ENCODE results near the gene FAM117B. TPM values are rescaled to one million over a fixed set of nuclear protein-coding genes. Genes with fewer than 3 reads are reported as not detected.

Gene FAM117B
- total RNA-seq, 6 donors from 2014 or later: 4.6 to 24.1 (median 12.2) TPM

GRCh38 chr2:202771741-202772460, 137.1 kb downstream of the FAM117B start:
- DNase-seq (no peak), ATAC-seq (ENCODE audit: low FRiP score in 2 of 2) (no peak)
- Histone ChIP-seq H3K27ac (no peak overlapping the region), H3K9me3 (no peaks in the 10 kb centered on the region), H3K27me3 (no peaks in the 10 kb centered on the region), H3K36me3 (peaks cover 0 to 4% (median 2%) of the 10 kb centered on the region in 4 donors), H3K4me1 (no peaks in the 10 kb centered on the region), H3K4me3 (no peak overlapping the region)
- 82 to 85% methylated on average over 7 of the region's 7 CpGs for WGBS, 2 donors
- TF ChIP-seq, protein P1, sequence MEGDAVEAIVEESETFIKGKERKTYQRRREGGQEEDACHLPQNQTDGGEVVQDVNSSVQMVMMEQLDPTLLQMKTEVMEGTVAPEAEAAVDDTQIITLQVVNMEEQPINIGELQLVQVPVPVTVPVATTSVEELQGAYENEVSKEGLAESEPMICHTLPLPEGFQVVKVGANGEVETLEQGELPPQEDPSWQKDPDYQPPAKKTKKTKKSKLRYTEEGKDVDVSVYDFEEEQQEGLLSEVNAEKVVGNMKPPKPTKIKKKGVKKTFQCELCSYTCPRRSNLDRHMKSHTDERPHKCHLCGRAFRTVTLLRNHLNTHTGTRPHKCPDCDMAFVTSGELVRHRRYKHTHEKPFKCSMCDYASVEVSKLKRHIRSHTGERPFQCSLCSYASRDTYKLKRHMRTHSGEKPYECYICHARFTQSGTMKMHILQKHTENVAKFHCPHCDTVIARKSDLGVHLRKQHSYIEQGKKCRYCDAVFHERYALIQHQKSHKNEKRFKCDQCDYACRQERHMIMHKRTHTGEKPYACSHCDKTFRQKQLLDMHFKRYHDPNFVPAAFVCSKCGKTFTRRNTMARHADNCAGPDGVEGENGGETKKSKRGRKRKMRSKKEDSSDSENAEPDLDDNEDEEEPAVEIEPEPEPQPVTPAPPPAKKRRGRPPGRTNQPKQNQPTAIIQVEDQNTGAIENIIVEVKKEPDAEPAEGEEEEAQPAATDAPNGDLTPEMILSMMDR (IDR thresholded peaks at IDR 0.05): no peak
- TF ChIP-seq POLR2AphosphoS5 (IDR thresholded peaks at IDR 0.05) (no peak), EP300 (IDR thresholded peaks at IDR 0.05) (no peak), POLR2A (IDR thresholded peaks at IDR 0.05) (no peak)

DNA sequence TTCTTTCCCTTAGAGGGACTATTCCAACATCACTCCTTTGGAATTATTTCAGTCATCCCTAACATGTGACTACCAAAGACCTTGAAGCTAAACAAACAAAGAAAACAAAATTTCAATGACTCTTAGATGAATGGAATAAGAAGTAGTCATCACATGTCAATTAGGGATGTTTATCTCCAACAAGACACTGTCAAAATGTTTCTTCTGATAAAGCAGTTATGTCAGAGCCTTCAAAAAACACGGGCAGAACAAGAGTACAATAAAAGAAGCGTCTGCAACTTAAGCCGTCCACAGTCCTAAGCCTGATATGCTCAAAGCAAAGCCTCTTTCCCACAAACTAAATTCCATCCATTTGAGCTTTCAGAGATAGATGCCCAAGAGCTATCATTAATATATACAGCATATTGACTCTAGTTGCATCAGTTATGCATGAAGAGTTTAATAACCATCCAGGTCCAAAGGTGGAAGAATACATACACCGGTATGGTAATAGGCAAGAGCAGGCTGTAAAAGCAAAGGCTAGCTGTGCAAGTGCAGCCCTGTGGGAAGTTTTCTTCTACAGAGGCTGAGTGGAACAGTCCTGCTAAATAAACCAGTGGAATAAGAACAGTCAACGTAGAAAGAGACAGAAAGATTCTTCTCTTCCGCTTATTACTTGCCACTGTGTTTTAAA, 138.7 kb downstream of the FAM117B start:
- H3K36me3 ChIP-seq: peaks cover 0 to 4% (median 2%) of the 10 kb centered on the region in 4 donors
- DNase-seq: no peak
- 88 to 90% methylated on average over 6 of the region's 6 CpGs for WGBS, 2 donors

GRCh38 chr2:202774104-202774503, 139.3 kb downstream of the FAM117B start:
- DNase-seq: peak in 1 of 2 donors; percentile 74
- no peaks in the 10 kb centered on the region for H3K27me3 ChIP-seq
- no peak overlapping the region for H3K4me3 ChIP-seq
- H3K9me3 ChIP-seq: no peaks in the 10 kb centered on the region
- H3K36me3 ChIP-seq: peaks cover 0 to 4% (median 2%) of the 10 kb centered on the region in 4 donors
- no peaks in the 10 kb centered on the region for H3K4me1 ChIP-seq
- peak in 1 of 2 donors; percentile 34 for ATAC-seq (ENCODE audit: low FRiP score in 2 of 2)
- 94% methylated on average over 37 of the region's 37 CpGs for WGBS, 2 donors
- TF ChIP-seq POLR2AphosphoS5 (IDR thresholded peaks at IDR 0.05) (no peak), EP300 (IDR thresholded peaks at IDR 0.05) (no peak), POLR2A (IDR thresholded peaks at IDR 0.05) (no peak)
- TF ChIP-seq, protein P1 (IDR thresholded peaks at IDR 0.05): no peak
- no peak overlapping the region for H3K27ac ChIP-seq

More for the DNA sequence above, 138.7 kb downstream of the FAM117B start:
- Histone ChIP-seq H3K9me3 (no peaks in the 10 kb centered on the region), H3K27ac (no peak overlapping the region), H3K4me1 (no peaks in the 10 kb centered on the region), H3K27me3 (no peaks in the 10 kb centered on the region), H3K4me3 (no peak overlapping the region)
- TF ChIP-seq POLR2A (IDR thresholded peaks at IDR 0.05) (no peak), POLR2AphosphoS5 (IDR thresholded peaks at IDR 0.05) (no peak), EP300 (IDR thresholded peaks at IDR 0.05) (no peak)
- TF ChIP-seq, protein P1 (IDR thresholded peaks at IDR 0.05): no peak
- ATAC-seq (ENCODE audit: low FRiP score in 2 of 2): no peak

DNA sequence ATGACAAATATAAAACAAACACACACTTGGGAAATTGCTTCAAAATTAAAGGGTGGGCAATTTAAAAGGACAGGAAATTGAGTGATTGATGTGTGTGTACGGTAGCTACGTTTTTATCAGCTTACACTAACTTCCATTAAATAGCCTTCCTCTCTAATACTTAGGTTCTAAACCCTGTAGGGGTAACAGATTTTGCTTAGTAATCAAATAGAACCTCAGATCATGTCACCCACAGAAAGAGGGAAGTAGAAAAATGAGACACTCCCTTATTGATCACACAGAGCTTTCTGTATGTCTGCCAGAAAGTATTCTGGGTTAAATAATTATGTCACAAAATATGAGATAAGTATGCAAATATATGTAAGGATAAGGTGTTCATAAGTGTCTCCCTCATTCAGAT, 143.4 kb downstream of the FAM117B start:
- Histone ChIP-seq H3K4me3 (no peak overlapping the region), H3K4me1 (no peaks in the 10 kb centered on the region), H3K27me3 (no peaks in the 10 kb centered on the region), H3K36me3 (peaks cover 0 to 9% (median 2%) of the 10 kb centered on the region in 4 donors), H3K9me3 (no peaks in the 10 kb centered on the region), H3K27ac (no peak overlapping the region)
- TF ChIP-seq POLR2A (IDR thresholded peaks at IDR 0.05): no peak
- ATAC-seq (ENCODE audit: low FRiP score in 2 of 2) (no peak), DNase-seq (no peak)
- whole genome bisulfite sequencing, 2 donors: 56 to 71% methylated on average over 2 of the region's 2 CpGs

- Histone ChIP-seq H3K36me3 (peaks cover 0 to 10% (median 0%) of the 10 kb centered on the region in 4 donors), H3K9me3 (no peaks in the 10 kb centered on the region), H3K27ac (no peak overlapping the region), H3K4me1 (no peaks in the 10 kb centered on the region), H3K27me3 (no peaks in the 10 kb centered on the region), H3K4me3 (no peak overlapping the region)
- ATAC-seq (ENCODE audit: low FRiP score in 2 of 2) (peak in 1 of 2 donors; percentile 28), DNase-seq (no peak)
- TF ChIP-seq, protein P1 (IDR thresholded peaks at IDR 0.05): no peak
- TF ChIP-seq EP300 (IDR thresholded peaks at IDR 0.05) (no peak), POLR2AphosphoS5 (IDR thresholded peaks at IDR 0.05) (no peak), POLR2A (IDR thresholded peaks at IDR 0.05) (no peak)
These were observed 145.8 kb downstream of the FAM117B start for GRCh38 chr2:202780514-202781021.

All from upper lobe of left lung (tissue), 6 donors.